Panc1 (cell line): ENCODE results near the gene APOM.

ENCODE experiments used
- CTCF ChIP-seq: fragments of 450-650 bp; IDR thresholded peaks from 2 replicates; pipeline ENCODE4 v1.5.1; 2017; ENCODE audit warnings: mild to moderate bottlenecking
- POLR2AphosphoS5 ChIP-seq: IDR thresholded peaks from 2 replicates; pipeline ENCODE4 v1.6.1; 2012; ENCODE audit warnings: mild to moderate bottlenecking, low read depth, low read length, moderate library complexity
- SIN3A ChIP-seq: IDR thresholded peaks from 2 replicates; pipeline ENCODE4 v1.6.1; 2012; ENCODE audit warnings: low read depth, mild to moderate bottlenecking, low read length, moderate library complexity, borderline replicate concordance; ENCODE audit not compliant: insufficient read depth

GRCh38 chr6:31657406-31658157 is 1.9 kb downstream of the APOM start:
- no peak for TF ChIP-seq CTCF
- TF ChIP-seq POLR2AphosphoS5, result no peak
- TF ChIP-seq SIN3A, result no peak
